Measurements from ENCODE around the gene LHFPL2. TPM values are rescaled to one million over a fixed set of nuclear protein-coding genes. Genes with fewer than 3 reads are reported as not detected.

The LHFPL2 gene
- total RNA-seq, 2 donors from 2014 or later = 30.1 to 72.6 TPM

DNA sequence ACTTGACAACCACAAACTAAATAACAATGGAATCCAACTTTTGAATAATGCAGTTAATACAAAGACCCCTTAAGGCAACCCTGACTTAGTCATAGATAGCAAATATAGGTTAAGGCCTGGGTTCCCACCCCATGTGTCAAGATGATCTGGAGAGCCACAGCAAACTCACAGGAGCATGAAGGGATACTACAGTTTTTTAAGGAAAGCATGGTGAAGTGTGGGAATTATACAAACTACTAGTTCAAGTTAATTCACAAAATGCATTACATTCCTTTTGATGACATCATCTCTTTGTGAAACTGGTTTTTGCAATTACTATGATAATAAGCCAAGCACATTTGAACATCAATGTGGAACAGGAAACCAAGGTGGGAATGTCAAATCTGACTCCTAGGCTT, 50.6 kb downstream of the LHFPL2 start:
- peaks cover 24 to 83% of the 10 kb centered on the region in 2 donors for H3K4me1 ChIP-seq (ENCODE audit: control insufficient read depth in 1 of 2, low read depth in 2 of 2)
- DNase-seq (ENCODE audit: low spot score) = no peak
- H3K9me3 ChIP-seq = no peaks in the 10 kb centered on the region
- ATAC-seq (ENCODE audit: insufficient number of reproducible peaks, low FRiP score, low read depth) = no peak
- no peaks in the 10 kb centered on the region for H3K36me3 ChIP-seq
- TF ChIP-seq, protein P1, sequence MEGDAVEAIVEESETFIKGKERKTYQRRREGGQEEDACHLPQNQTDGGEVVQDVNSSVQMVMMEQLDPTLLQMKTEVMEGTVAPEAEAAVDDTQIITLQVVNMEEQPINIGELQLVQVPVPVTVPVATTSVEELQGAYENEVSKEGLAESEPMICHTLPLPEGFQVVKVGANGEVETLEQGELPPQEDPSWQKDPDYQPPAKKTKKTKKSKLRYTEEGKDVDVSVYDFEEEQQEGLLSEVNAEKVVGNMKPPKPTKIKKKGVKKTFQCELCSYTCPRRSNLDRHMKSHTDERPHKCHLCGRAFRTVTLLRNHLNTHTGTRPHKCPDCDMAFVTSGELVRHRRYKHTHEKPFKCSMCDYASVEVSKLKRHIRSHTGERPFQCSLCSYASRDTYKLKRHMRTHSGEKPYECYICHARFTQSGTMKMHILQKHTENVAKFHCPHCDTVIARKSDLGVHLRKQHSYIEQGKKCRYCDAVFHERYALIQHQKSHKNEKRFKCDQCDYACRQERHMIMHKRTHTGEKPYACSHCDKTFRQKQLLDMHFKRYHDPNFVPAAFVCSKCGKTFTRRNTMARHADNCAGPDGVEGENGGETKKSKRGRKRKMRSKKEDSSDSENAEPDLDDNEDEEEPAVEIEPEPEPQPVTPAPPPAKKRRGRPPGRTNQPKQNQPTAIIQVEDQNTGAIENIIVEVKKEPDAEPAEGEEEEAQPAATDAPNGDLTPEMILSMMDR (IDR thresholded peaks at IDR 0.05) = no peak
- H3K27me3 ChIP-seq (replicated peaks; ENCODE audit: insufficient read depth) = no peaks in the 10 kb centered on the region
- no peak overlapping the region for H3K27ac ChIP-seq
- no peak overlapping the region for H3K4me3 ChIP-seq

DNA sequence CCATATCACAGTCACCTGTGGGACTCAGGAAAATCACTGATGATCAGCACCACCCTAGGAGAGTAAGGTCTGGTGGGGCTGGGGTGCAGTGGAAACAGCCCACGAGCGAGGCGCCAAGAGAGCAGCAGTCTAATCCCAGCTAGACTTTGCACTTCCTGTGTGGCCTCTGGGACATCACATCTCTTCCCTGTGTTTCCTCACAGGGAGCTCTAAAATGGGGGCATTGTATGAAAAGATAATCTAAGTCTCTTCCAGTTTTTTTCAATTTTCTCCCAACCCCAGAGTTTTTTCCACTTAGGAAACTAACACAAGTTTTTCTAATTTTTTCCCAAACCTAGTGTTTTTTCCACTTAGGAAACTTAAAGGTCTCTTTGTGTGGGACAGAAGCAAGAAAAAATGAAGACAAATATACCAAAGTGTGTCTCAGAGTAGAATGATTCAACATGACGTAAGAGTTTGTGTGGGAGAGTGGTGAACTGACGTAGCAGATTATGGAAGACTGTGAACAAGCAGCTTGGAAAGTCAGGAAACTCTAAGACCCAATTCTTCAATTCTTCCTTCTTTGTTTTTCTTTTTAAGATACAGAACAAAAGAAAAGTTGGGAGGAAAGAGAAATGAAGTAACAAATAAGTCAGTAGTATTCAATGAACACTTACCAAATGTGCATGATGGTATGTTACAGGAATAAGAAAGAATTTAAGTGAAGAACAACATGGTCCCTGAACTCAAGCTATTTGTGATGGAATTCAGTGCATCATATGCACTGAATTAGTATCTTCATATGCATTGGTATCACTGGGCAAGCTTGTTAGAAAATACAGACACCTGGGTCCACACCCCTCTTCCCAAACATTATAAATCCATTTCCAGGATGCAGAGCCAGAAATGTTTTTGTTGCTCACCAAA, 51.3 kb downstream of the LHFPL2 start:
- Histone ChIP-seq H3K36me3 (no peaks in the 10 kb centered on the region), H3K27me3 (replicated peaks; ENCODE audit: insufficient read depth) (no peaks in the 10 kb centered on the region), H3K4me3 (no peak overlapping the region), H3K4me1 (ENCODE audit: control insufficient read depth in 1 of 2, low read depth in 2 of 2) (peaks cover 28 to 90% of the 10 kb centered on the region in 2 donors), H3K27ac (peak overlapping the region in 1 of 2 donors; percentile 13), H3K9me3 (no peaks in the 10 kb centered on the region)
- no peak for DNase-seq (ENCODE audit: low spot score)
- no peak for ATAC-seq (ENCODE audit: insufficient number of reproducible peaks, low FRiP score, low read depth)
- TF ChIP-seq, protein P1 (IDR thresholded peaks at IDR 0.05) = no peak

DNA sequence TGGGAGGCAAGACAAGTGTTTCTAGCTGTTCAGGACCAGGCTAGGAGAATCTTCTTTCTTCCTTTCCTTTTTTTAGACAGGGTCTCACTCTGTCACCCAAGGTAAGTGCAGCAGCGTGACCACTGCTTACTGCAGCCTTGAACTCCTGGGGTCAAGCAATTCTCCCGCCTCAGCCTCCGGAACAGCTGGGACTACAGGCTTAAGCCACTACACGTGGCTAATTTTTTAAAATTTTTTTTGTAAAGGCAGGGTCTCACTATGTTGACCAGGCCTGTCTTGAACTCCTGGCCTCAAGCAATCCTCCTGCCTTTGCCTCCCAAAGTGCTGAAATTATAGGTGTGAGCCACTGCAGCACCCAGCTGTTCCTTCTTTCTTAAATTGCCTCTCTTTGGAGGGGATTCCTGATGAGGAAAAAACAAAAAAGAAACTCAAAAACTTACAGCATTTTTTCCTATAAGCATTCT, 53.1 kb downstream of the LHFPL2 start:
- Histone ChIP-seq H3K9me3 (no peaks in the 10 kb centered on the region), H3K27me3 (replicated peaks; ENCODE audit: insufficient read depth) (no peaks in the 10 kb centered on the region), H3K4me1 (ENCODE audit: control insufficient read depth in 1 of 2, low read depth in 2 of 2) (peaks cover 33 to 92% of the 10 kb centered on the region in 2 donors), H3K4me3 (no peak overlapping the region), H3K36me3 (no peaks in the 10 kb centered on the region), H3K27ac (peak overlapping the region; percentile 8 to 54)
- peak; percentile 9 for ATAC-seq (ENCODE audit: insufficient number of reproducible peaks, low FRiP score, low read depth)
- no peak for DNase-seq (ENCODE audit: low spot score)
- TF ChIP-seq, protein P1 (IDR thresholded peaks at IDR 0.05) = no peak

DNA sequence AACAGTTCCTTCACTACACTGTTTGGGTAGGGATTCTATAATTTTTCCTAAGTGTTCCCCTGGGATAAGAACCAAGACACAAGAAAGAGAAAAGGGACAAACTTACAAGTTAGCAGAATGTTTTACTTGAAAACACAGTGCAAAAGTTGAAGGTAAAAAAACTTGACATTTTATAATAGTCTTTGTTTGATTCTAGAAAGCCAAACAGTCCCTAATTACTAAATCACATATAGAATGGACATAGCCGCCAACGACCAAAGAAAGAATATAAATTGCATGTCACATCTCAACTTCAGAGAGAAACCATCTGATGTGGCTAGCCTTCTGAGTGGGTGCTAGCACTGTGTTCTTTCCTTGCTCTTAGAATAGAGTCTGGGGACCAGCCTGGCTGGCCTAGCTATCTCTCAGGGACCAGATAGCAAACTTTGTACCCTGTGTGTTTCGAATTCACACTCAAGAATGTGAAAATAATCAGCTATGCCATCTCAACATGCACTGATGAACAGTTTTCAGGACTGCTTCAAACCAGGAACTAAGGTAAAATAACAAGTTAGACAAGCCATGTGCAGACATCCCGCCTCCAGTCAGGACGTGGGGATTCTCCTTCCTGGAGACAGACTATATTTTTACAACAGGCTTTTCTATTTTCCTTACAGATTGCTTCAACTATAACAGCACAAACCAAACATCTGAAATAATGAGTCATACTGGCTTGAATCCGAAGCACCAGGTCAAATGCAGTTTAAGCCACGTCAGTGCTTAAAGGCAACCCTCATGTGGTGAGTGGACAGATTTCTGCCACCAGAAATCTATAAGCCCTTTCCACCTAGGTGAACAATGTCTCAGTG, 53.7 kb downstream of the LHFPL2 start:
- ATAC-seq (ENCODE audit: insufficient number of reproducible peaks, low FRiP score, low read depth) (peak; percentile 95), DNase-seq (ENCODE audit: low spot score) (peak; percentile 41)
- Histone ChIP-seq H3K36me3 (no peaks in the 10 kb centered on the region), H3K27me3 (replicated peaks; ENCODE audit: insufficient read depth) (no peaks in the 10 kb centered on the region), H3K9me3 (no peaks in the 10 kb centered on the region), H3K27ac (peak overlapping the region; percentile 54 to 67), H3K4me1 (ENCODE audit: control insufficient read depth in 1 of 2, low read depth in 2 of 2) (peaks cover 31 to 86% of the 10 kb centered on the region in 2 donors), H3K4me3 (peak overlapping the region; percentile 24)
- TF ChIP-seq, protein P1 (IDR thresholded peaks at IDR 0.05) = no peak

DNA sequence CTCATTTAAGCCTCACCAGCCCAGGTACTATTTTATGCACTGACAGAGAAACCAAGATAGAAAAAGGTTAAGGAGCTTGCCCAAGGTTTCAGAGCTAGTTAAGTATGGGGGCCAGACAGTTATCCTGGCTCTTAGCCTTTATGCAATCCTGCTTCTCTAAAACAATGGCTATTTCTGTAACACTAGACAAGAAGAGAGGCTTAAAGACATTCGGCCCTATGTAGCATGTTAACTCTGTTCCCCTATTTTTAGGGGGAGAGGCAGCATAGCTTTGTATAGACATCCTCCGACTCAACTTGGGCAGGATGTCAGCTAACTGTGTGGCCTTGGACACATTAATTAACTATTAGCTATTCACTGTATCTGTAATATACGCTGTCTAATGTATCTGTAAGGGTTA, 54.6 kb downstream of the LHFPL2 start:
- H3K4me1 ChIP-seq (ENCODE audit: control insufficient read depth in 1 of 2, low read depth in 2 of 2) = peaks cover 31 to 79% of the 10 kb centered on the region in 2 donors
- no peaks in the 10 kb centered on the region for H3K36me3 ChIP-seq
- H3K4me3 ChIP-seq = no peak overlapping the region
- no peaks in the 10 kb centered on the region for H3K9me3 ChIP-seq
- H3K27ac ChIP-seq = peak overlapping the region in 1 of 2 donors; percentile 67
- DNase-seq (ENCODE audit: low spot score) (no peak), ATAC-seq (ENCODE audit: insufficient number of reproducible peaks, low FRiP score, low read depth) (no peak)
- TF ChIP-seq, protein P1 (IDR thresholded peaks at IDR 0.05) = no peak
- H3K27me3 ChIP-seq (replicated peaks; ENCODE audit: insufficient read depth) = no peaks in the 10 kb centered on the region
